Esophagus squamous epithelium (tissue), 4 donors: ENCODE results near the gene CCNY.

ENCODE experiments used
- POLR2A ChIP-seq, 4 donors: fragments of 450-650 bp; IDR thresholded peaks; one replicate each; pipeline ENCODE4 v1.6.1; 2017; ENCODE audit warnings: antibody characterized with exemption in 4 of 4, mild to moderate bottlenecking in 4 of 4, moderate library complexity in 3 of 4
- TF ChIP-seq, protein P1 (sequence below), 6 experiments: fragments of 450-650 bp in 4 of 6; fragments of 200-600 bp in 2 of 6; sonication (generic) in 2 of 6; IDR thresholded peaks; one replicate each; pipeline ENCODE4 v1.5.1; 2016 to 2019; ENCODE audit warnings: antibody characterized with exemption in 6 of 6, mild to moderate bottlenecking in 4 of 6, moderate library complexity in 4 of 6

DNA sequence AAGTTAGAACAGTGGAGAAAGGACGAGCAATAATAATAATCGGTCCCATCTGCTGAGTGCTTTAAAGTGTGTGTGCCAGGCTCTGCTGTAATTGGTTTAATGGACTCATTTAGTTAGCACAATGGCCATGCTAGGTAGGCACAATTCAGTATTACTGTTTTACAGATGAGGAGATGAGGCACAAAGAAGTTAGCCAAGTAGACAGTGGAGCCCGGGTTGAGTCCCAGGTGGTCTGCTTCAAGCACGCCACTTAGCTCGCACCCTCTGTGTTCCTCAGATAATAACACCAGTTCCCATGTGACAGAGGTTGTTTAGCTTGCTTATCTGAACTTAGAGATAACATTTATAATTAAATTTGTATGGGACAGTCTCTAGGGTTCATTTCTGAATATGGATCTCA is 167.3 kb downstream of the CCNY start:
- TF ChIP-seq, protein P1, sequence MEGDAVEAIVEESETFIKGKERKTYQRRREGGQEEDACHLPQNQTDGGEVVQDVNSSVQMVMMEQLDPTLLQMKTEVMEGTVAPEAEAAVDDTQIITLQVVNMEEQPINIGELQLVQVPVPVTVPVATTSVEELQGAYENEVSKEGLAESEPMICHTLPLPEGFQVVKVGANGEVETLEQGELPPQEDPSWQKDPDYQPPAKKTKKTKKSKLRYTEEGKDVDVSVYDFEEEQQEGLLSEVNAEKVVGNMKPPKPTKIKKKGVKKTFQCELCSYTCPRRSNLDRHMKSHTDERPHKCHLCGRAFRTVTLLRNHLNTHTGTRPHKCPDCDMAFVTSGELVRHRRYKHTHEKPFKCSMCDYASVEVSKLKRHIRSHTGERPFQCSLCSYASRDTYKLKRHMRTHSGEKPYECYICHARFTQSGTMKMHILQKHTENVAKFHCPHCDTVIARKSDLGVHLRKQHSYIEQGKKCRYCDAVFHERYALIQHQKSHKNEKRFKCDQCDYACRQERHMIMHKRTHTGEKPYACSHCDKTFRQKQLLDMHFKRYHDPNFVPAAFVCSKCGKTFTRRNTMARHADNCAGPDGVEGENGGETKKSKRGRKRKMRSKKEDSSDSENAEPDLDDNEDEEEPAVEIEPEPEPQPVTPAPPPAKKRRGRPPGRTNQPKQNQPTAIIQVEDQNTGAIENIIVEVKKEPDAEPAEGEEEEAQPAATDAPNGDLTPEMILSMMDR (IDR thresholded peaks at IDR 0.05): no peak
- TF ChIP-seq POLR2A (IDR thresholded peaks at IDR 0.05): no peak
